ENCODE results near the gene KRTDAP. TPM values are rescaled to one million over a fixed set of nuclear protein-coding genes. Genes with fewer than 3 reads are reported as not detected.
A peak's percentile ranks its signal among the peaks of the same experiment; 100 is the strongest.
"Not testable (repeated sequence)": the region's sequence is repeated elsewhere in the genome, so short reads cannot be mapped to it uniquely, and the experiment has no call there.

The KRTDAP gene
- total RNA-seq, 4 donors from 2014 or later = 2.7 TPM; not detected in 3

DNA sequence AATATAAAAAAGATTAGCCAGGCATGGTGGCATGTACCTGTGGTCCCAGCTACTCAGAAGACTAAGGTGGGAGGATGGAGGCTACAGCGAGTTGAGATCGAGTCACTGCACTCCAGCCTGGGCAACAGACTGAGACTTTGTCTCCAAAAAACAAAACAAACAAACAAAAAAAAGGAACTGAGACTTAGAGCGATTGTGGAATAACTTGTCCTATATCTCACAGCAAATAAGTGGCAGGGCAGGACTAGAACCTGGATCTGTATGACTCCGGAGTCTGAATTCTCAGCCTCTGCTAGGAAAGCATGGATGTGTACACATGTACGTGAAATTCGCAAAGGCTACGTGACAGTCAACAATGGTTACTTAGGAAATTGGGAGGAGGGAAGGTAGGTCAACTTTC is 20.1 kb downstream of the KRTDAP start:
- TF ChIP-seq, protein P1, sequence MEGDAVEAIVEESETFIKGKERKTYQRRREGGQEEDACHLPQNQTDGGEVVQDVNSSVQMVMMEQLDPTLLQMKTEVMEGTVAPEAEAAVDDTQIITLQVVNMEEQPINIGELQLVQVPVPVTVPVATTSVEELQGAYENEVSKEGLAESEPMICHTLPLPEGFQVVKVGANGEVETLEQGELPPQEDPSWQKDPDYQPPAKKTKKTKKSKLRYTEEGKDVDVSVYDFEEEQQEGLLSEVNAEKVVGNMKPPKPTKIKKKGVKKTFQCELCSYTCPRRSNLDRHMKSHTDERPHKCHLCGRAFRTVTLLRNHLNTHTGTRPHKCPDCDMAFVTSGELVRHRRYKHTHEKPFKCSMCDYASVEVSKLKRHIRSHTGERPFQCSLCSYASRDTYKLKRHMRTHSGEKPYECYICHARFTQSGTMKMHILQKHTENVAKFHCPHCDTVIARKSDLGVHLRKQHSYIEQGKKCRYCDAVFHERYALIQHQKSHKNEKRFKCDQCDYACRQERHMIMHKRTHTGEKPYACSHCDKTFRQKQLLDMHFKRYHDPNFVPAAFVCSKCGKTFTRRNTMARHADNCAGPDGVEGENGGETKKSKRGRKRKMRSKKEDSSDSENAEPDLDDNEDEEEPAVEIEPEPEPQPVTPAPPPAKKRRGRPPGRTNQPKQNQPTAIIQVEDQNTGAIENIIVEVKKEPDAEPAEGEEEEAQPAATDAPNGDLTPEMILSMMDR (IDR thresholded peaks at IDR 0.05) = no peak
- TF ChIP-seq POLR2A (IDR thresholded peaks at IDR 0.05) = no peak
- 86 to 90% methylated on average over 7 of the region's 7 CpGs for WGBS, 2 donors

DNA sequence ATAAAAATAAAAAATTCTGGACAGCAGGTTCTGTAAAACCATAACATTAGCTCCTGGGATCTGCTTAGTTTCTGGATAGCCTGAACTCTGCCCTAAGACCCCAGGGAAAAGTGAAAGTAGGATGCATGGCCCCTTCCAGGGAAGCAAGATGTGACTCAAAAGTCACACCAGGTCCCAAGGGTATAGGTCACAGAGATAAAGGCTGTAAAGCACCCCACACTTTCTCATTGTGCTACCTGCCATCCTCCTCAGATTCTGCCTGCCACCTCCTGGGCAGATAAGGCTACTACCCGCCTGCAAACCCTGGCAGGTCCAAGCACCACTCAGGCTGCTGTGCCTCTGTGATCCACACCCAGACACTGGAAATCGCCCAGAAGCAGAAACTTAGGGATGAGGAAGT is 21.6 kb downstream of the KRTDAP start:
- H3K27ac ChIP-seq = no peak overlapping the region
- DNase-seq = peak; percentile 66 to 69
- H3K9me3 ChIP-seq = no peaks in the 10 kb centered on the region
- H3K4me1 ChIP-seq = no peaks in the 10 kb centered on the region
- no peaks in the 10 kb centered on the region for H3K36me3 ChIP-seq
- H3K4me3 ChIP-seq (replicated peaks in 1 of 3) = no peak overlapping the region
- TF ChIP-seq, protein P1 (IDR thresholded peaks at IDR 0.05) = peak in 5 of 6 experiments; percentile 47 to 78 (median 64)
- no peak for TF ChIP-seq POLR2A (IDR thresholded peaks at IDR 0.05)
- 13 to 45% methylated on average over 2 of the region's 2 CpGs for WGBS, 2 donors
- intact Hi-C loops (cut with DNase I) = loop anchor here (5.0 kb wide), 1 partner anchor 116 kb away; no protein-coding TSS in a partner anchor
- H3K27me3 ChIP-seq = no peaks in the 10 kb centered on the region

More for the DNA sequence above, 20.1 kb downstream of the KRTDAP start:
- Histone ChIP-seq H3K4me1 (no peaks in the 10 kb centered on the region), H3K4me3 (replicated peaks in 1 of 3) (no peak overlapping the region), H3K27ac (no peak overlapping the region), H3K36me3 (no peaks in the 10 kb centered on the region), H3K27me3 (no peaks in the 10 kb centered on the region), H3K9me3 (no peaks in the 10 kb centered on the region)
- no peak for DNase-seq
- intact Hi-C loops (cut with DNase I) = no loop called here

DNA sequence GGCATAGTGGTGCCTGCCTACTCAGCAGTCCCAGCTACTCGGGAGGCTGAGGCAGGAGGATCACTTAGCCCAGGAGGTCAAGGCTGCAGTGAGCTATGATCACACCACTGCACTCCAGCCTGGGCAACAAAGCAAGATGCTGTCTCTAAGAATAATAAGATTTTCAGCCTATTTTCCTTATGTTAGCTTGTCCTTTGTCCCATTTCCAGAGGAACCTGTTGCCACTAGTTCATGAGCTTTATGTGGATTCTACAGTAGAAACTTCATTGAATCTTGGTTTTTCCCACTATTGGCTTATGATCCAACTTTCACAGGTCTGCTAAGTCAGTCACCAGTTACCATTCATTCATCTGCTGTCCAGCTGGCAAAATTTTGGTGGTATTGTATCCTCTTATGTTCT is 24.0 kb downstream of the KRTDAP start:
- H3K27me3 ChIP-seq = no peaks in the 10 kb centered on the region
- intact Hi-C loops (cut with DNase I) = loop anchor here (5.0 kb wide), 1 partner anchor 114 kb away; no protein-coding TSS in a partner anchor
- no peak overlapping the region for H3K4me3 ChIP-seq (replicated peaks in 1 of 3)
- TF ChIP-seq, protein P1 (IDR thresholded peaks at IDR 0.05) = no peak
- TF ChIP-seq POLR2A (IDR thresholded peaks at IDR 0.05) = no peak
- WGBS, 2 donors = 92 to 100% methylated on average over 1 of the region's 1 CpG
- no peak for DNase-seq
- H3K36me3 ChIP-seq = no peaks in the 10 kb centered on the region
- peaks cover 4% of the 10 kb centered on the region in 2 donors for H3K4me1 ChIP-seq
- no peak overlapping the region for H3K27ac ChIP-seq
- H3K9me3 ChIP-seq = no peaks in the 10 kb centered on the region

DNA sequence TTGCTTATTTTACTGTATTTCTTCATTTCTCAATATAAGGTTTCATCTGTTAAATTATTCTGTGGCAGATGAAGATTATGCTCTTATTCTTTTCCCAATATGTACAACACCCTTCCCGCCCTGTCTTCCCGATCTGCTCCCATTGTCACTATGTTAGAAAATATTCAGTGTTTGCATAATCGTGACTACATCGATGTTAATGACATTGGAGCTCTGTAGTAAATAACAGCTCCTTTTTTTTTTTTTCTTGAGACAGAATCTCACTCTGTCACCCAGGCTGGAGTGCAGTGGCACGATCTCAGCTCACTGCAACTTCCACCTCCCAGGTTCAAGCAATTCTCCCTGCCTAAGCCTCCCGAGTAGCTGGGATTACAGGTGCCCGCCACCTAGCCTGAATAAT is 27.3 kb downstream of the KRTDAP start:
- H3K27me3 ChIP-seq; DNase-seq; H3K9me3 ChIP-seq; intact Hi-C loops (cut with DNase I); H3K4me3 ChIP-seq (replicated peaks in 1 of 3); H3K27ac ChIP-seq; H3K36me3 ChIP-seq: not testable (repeated sequence)
- H3K4me1 ChIP-seq = peaks cover 21 to 31% of the 10 kb centered on the region in 2 donors
- 78 to 79% methylated on average over 7 of the region's 7 CpGs for WGBS, 2 donors

DNA sequence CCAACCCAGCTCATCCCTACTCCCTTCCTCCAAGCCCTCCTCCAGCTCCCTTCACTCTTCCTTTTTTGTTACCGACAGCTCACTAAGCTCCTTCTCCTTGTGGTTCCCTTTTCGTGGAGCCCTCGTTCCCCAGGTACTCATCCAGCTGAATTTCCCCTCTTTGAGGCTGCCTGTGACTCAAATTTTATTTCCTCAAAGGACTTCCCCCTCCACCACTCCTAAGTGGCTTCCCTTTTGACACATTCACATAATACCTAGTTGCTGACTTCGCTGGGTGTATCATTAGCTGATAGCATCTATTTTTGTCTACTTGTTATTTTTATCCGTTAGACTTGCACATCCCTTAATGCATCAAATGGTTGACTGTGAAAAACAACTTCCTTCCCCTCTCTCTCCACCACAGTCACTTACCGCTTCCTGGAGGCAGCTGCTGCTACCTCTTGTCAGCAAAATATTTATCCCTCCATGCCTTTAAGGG is 27.7 kb downstream of the KRTDAP start:
- no peak for DNase-seq

DNA sequence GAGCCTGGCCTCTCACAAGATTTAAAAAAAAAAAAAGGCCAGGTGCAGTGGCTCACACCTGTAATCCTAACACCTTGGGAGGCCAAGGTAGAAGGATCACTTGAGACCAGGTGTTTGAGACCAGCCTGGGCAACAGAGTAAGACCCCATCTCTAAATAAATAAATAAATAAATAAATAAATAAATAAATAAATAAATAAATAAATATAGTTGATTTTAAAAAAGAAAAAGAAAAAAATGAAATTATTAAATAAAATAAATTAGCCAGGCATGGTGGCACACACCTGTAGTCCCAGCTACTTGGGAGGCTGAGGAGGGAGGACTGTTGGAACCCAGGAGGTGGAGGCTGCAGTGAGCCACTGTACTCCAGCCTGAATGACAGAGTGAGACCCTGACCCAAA is 28.5 kb downstream of the KRTDAP start:
- H3K27me3 ChIP-seq; H3K9me3 ChIP-seq; intact Hi-C loops (cut with DNase I); DNase-seq; H3K4me3 ChIP-seq (replicated peaks in 1 of 3); H3K27ac ChIP-seq; H3K36me3 ChIP-seq: not testable (repeated sequence)
- H3K4me1 ChIP-seq = peaks cover 21 to 31% of the 10 kb centered on the region in 2 donors

More for the DNA sequence above, 27.7 kb downstream of the KRTDAP start:
- TF ChIP-seq, protein P1 (IDR thresholded peaks at IDR 0.05) = no peak
- TF ChIP-seq POLR2A (IDR thresholded peaks at IDR 0.05) = no peak
- peaks cover 21 to 31% of the 10 kb centered on the region in 2 donors for H3K4me1 ChIP-seq
- H3K9me3 ChIP-seq = no peaks in the 10 kb centered on the region
- no peak overlapping the region for H3K4me3 ChIP-seq (replicated peaks in 1 of 3)
- intact Hi-C loops (cut with DNase I) = no loop called here
- no peak overlapping the region for H3K27ac ChIP-seq
- H3K27me3 ChIP-seq = no peaks in the 10 kb centered on the region
- no peaks in the 10 kb centered on the region for H3K36me3 ChIP-seq
- WGBS, 2 donors = 48 to 61% methylated on average over 6 of the region's 6 CpGs

Measured in thyroid gland (tissue), 4 donors.